Stimulated activated CD4-positive, alpha-beta T cell treated with anti-CD3 and anti-CD28 coated beads, Interleukin-4, amount 100 ng/mL, for 1 hour (primary cell): ENCODE results near the gene ALDH1A2.
"Not testable (repeated sequence)": the region's sequence is repeated elsewhere in the genome, so short reads cannot be mapped to it uniquely, and the experiment has no call there.

Experiments used
- DNase-seq: peaks from one replicate; pipeline ENCODE4 v3.0.0-alpha.2; 2020

ALDH1A2 gene

GRCh38 chr15:58066042-58066867 is 744 bp upstream of the ALDH1A2 start:
- DNase-seq = peak; percentile 55

- DNase-seq = peak; percentile 2
These were observed 499 bp downstream of the ALDH1A2 start for GRCh38 chr15:58064980-58065444.

- no peak for DNase-seq
These were observed 1.2 kb downstream of the ALDH1A2 start for GRCh38 chr15:58064082-58064979.

DNA sequence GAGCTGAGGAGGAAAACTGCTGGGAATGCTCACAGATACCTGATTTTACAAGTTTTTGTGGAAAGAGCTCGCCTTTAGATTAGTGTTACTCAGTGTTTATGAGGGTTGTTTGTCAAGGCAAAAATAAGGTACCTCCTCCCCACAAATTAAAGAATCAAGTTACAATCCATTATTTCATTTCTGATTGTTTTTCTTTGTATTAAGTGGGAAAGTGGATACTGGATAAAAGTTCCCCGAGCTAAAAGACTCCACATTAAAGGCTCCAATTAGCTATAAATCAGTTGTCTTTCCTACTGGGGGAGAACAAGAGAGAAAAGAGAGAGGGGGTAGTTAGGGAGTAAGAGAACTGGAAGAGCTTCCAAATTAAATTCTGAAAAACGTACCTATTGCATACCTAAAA is 1.9 kb downstream of the ALDH1A2 start:
- DNase-seq = no peak

DNA sequence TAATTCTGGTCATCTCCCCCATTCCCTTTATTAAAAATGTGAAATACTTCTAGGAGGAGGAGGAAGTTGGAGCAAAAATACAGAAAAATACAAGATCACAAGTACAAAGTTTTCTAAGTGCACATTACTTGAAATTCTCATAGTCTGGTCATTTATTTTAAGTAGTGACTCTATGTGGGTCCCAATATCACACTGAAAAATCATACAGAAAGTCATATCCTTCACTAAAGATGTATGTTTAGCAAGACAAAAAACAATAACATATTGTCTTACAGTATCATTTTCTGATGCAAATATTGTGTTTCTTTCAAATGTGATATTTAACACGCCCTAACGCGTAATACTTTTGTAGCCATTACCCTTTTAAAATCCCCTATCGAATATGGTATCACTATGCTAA is 2.5 kb downstream of the ALDH1A2 start:
- DNase-seq = no peak

DNA sequence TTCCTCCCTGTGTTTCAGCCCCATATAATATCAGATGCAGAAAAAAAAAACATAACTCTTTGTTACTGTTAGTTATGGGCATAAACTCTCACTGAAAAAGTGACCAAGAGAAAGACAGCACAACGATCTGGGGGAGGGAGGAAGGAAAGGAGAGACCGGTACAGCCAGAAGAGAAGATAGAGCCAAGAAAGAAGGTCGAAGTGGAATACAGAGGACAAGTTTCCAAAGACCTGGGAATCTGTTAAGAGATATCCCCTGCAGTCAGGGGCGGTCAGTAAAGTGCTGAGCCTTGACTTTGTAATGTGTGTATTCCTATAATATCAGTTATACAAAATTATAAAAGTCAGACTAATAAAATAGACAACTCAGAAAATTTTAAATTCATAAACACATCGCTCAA is 3.3 kb downstream of the ALDH1A2 start:
- no peak for DNase-seq

GRCh38 chr15:58060575-58060974 is 4.9 kb downstream of the ALDH1A2 start:
- no peak for DNase-seq

DNA sequence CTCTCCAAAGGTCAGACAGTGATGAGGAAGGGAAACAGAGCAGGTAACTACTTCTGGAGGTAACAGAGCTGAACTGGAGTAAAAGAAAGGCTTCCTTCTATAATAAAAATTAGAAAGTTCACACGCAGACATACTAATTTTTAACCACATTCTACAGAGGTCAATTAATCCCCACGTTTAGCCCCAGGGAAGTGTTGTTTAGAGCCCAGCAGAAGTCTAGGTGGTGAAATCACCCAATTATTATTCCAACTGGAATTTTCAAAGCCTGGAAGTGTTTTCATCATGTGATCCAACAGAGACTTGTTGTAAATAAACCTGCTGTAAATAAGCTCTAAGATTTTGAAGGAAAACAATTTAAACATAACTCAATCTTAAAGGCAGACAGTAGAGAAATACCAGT is 6.8 kb downstream of the ALDH1A2 start:
- DNase-seq = no peak

DNA sequence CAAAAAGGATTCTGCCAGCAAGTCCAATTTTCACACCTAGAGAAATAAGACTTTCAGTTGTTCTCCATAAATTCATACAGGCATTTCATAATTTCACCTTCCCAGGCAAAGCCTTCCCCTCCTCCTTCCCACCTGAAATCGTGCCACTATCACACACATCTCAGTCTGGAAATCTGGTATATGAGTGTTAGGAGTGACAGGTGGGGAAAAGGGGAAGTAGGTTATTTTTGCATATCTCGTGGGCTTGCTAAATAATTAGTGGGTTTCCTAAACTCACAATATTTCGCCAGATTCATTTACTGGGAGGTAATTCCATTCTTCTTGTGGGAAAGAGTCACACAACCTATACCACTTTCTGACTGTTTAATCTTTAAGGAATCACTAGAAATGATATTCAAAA is 7.4 kb downstream of the ALDH1A2 start:
- DNase-seq = no peak

DNA sequence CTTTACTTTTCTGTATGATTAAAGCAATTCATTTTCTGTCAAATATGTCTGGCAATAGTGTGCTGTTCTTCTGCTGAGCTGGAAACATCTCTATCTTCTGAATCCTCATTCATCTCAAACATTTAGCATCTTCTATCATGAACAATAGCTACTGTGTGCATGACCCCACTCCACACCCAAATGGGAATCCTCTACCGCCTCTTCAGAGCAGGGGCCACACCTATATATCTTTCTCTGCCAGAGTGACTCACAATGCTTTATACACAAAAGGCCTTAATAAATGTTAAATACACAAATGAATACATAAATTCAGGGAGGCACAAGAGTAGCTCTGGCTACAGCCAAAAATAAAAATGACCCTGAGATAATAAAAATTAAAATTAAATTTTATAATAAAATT is 8.0 kb downstream of the ALDH1A2 start:
- DNase-seq = no peak

- DNase-seq = no peak
These were observed 9.5 kb downstream of the ALDH1A2 start for GRCh38 chr15:58056015-58056414.

GRCh38 chr15:58053315-58054153 is 12.0 kb downstream of the ALDH1A2 start:
- no peak for DNase-seq

DNA sequence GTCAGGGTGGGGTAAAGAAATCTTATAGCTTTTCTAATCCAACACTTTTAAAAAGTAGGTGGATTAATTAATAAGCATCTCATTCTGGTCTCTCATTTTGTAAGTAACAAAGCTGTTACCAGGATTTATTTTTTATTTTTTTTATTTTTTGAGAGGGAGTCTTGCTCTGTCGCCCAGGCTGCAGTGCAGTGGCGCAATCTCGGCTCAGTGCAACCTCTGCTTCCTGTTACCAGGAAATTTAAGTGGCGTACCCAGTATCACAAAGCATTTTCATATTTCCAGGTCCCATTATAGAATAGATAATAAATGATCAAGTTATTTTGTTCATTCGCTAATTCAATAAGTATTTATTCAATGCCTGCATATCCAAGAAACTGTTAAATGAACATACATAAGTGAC is 13.2 kb downstream of the ALDH1A2 start:
- no peak for DNase-seq

DNA sequence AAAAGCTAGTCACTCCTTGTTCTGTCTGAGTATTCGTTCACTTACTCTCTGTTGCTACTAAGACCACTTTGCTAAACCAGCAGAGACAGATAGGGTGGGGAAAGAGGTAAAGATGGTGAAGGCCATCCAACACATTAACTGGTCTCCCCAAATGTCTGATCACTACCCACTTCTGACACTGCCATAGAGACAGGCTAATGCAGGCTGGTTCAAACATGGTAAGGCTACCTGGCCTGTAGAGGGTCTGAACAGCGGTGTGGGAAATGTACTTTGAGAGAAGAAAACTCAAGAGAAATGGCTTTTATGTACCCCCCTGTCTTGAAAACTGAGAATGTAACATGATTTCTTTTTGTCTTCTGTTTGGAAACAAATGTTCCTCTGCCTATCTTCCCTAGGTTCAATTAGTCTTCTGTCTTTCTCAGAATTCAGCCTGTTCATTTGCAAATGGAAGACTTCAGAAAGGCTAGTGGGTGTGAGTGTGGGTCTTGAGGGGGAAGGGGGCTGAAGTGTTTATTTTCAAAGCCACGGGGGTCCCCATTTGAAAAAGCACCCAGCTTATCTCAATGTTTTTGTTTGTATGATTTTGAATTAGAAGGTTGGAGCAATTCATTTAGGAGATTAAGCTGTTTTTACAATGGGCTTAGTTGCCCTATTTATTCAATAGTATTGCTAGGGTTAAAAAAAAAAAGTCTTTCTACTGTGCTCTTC is 15.8 kb downstream of the ALDH1A2 start:
- no peak for DNase-seq

GRCh38 chr15:58048261-58048660 is 17.2 kb downstream of the ALDH1A2 start:
- no peak for DNase-seq

GRCh38 chr15:58047149-58047548 is 18.4 kb downstream of the ALDH1A2 start:
- no peak for DNase-seq

DNA sequence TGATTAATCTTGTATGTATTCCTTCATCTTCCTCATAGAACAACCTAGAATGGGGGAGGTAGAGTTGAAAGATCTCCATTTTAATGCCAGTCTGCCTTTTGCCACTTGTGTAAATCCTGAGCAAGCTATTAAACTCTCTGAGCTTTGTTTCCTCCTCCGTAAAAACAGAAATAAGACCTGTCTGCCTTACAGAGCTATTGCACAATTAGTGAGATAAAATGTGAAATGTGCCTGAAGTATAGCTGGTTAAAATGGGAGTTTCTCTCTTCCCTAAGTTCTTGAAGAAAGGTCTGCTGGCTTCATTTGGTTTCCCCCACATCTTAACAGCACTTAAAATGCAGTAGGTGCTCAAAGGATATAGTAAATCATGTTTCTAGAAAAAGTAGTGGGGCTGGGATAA is 19.0 kb downstream of the ALDH1A2 start:
- no peak for DNase-seq

DNA sequence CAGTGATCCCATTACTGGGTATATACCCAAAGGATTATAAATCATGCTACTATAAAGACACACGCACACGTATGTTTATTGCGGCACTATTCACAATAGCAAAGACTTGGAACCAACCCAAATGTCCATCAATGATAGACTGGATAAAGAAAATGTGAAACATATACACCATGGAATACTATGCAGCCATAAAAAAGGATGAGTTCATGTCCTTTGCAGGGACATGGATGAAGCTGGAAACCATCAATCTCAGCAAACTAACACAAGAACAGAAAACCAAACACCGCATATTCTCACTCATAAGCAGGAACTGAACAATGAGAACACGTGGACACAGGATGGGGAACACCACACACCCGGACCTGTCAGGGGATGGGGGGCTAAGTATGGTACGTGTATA is 20.1 kb downstream of the ALDH1A2 start:
- DNase-seq = not testable (repeated sequence)

DNA sequence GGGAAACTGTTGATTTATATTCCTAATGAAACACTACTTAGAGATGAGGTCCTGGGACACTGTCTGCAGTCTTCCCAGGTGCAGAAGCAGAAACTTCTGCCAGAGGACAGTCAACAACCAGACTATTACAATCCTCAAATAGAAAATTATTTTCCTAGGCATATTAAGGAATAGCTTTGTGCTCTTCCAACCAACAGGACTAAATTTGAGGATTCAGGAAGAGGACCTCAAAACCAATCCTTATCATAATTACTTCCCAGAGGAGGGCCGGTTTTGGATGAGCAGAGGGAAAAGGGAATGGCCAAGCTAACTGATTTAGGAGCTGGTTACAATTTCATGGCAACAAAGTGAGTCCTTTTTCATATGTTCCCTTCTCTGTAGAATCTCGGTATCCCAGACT is 21.0 kb downstream of the ALDH1A2 start:
- no peak for DNase-seq

GRCh38 chr15:58043192-58043903 is 22.2 kb downstream of the ALDH1A2 start:
- DNase-seq = peak; percentile 47

DNA sequence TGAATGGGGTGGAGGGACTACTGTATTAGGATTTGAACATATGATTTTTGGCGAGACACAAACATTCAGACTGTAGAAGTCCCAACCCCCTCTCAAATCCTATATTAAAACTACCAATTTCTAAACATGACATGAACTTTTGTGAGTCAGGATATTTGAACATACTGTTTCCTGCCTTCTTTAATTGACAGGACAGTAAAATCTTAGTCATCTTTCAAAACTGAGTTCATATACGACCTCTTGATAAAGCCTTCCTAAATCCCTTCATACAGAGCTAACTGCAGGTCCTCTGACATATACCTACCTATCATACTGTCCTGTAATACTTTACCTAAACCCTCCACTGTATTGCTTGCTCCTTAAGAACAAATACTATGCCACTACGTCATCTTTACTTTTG is 23.5 kb downstream of the ALDH1A2 start:
- no peak for DNase-seq

- no peak for DNase-seq
These were observed 25.4 kb downstream of the ALDH1A2 start for GRCh38 chr15:58040150-58040549.
